Tibial artery (tissue), 4 donors: ENCODE results near the gene ITGA7.

Source experiments
- DNase-seq, 2 donors: peaks; one replicate each; pipeline ENCODE4 v3.0.0-alpha.2; 2019
- H3K27ac ChIP-seq, 2 donors: fragments of 200-600 bp; sonication (generic) in 1 of 2; 1 replicate in 1 of 2; 2 replicates in 1 of 2; pipeline ENCODE4 v1.5.1; 2018 to 2019; ENCODE audit warnings: mild to moderate bottlenecking in 1 of 2
- H3K27me3 ChIP-seq, 2 donors: fragments of 200-600 bp; sonication (generic) in 1 of 2; one replicate each; pipeline versions ENCODE4 v1.5.1 to v1.6.0; 2016 to 2019
- H3K36me3 ChIP-seq, 3 donors: fragments of 200-600 bp; sonication (generic) in 2 of 3; one replicate each; pipeline ENCODE4 v1.5.1; 2016 to 2019; ENCODE audit warnings: mild to moderate bottlenecking in 2 of 3
- H3K4me1 ChIP-seq, 4 donors: fragments of 200-600 bp; sonication (generic) in 2 of 4; 1 replicate in 3 of 4; 2 replicates in 1 of 4; pipeline ENCODE4 v1.5.1; 2016 to 2019
- H3K4me3 ChIP-seq, 2 donors: fragments of 200-600 bp; sonication (generic) in 1 of 2; 1 replicate in 1 of 2; 2 replicates in 1 of 2; pipeline ENCODE4 v1.5.1; 2018 to 2019; ENCODE audit warnings: mild to moderate bottlenecking in 2 of 2
- H3K9me3 ChIP-seq, 3 donors: fragments of 200-600 bp; sonication (generic) in 1 of 3; one replicate each; pipeline ENCODE4 v1.5.1; 2016 to 2019
- CTCF ChIP-seq, 2 experiments: fragments of 200-600 bp in 1 of 2; fragments of 450-650 bp in 1 of 2; IDR thresholded peaks; one replicate each; pipeline ENCODE4 v1.5.1; 2017 to 2019; ENCODE audit warnings: antibody characterized with exemption in 2 of 2, mild to moderate bottlenecking in 1 of 2, moderate library complexity in 1 of 2
- intact Hi-C: fragments of 100-400 bp; cut with DNase I; formaldehyde crosslinking; loops from one replicate; pipeline ENCODE4 v1.15.0; 2023; ENCODE audit warnings: low total_unique reads

Gene ITGA7

GRCh38 chr12:55715833-55716581, 8.3 kb upstream of the ITGA7 start, which contains the start of gene BLOC1S1:
BLOC1S1 (plus strand) TSS chr12:55716046; CDS start chr12:55716052, 6 bp downstream.
- TF ChIP-seq CTCF (IDR thresholded peaks at IDR 0.05), result peak in 1 of 2 experiments; percentile 17
- H3K27ac ChIP-seq, result peak within 1 kb of the TSS; percentile 96 to 98
- peaks cover under 1 to 92% (median 75%) of the 10 kb centered on the region in 4 donors for H3K4me1 ChIP-seq
- intact Hi-C loops, result no loop called here
- no peaks in the 10 kb centered on the region for H3K36me3 ChIP-seq
- H3K9me3 ChIP-seq, result no peaks in the 10 kb centered on the region
- H3K4me3 ChIP-seq, result peak within 1 kb of the TSS; percentile 62 to 63
- peak; percentile 93 to 97 for DNase-seq
- no peaks in the 10 kb centered on the region for H3K27me3 ChIP-seq

- no peaks in the 10 kb centered on the region for H3K9me3 ChIP-seq
- no peak for DNase-seq
- peak overlapping the region; percentile 96 to 98 for H3K27ac ChIP-seq
- TF ChIP-seq CTCF (IDR thresholded peaks at IDR 0.05), result no peak
- H3K36me3 ChIP-seq, result no peaks in the 10 kb centered on the region
- H3K4me3 ChIP-seq, result peak overlapping the region; percentile 62 to 63
- no peaks in the 10 kb centered on the region for H3K27me3 ChIP-seq
- H3K4me1 ChIP-seq, result peaks cover 0 to 92% (median 70%) of the 10 kb centered on the region in 4 donors
- intact Hi-C loops, result no loop called here
These were observed 7.6 kb upstream of the ITGA7 start for GRCh38 chr12:55715169-55715764.

- intact Hi-C loops, result no loop called here
- DNase-seq, result no peak
- Histone ChIP-seq H3K36me3 (no peaks in the 10 kb centered on the region), H3K27ac (peak overlapping the region; percentile 96 to 98), H3K9me3 (no peaks in the 10 kb centered on the region), H3K27me3 (no peaks in the 10 kb centered on the region), H3K4me3 (no peak overlapping the region), H3K4me1 (peaks cover 0 to 92% (median 66%) of the 10 kb centered on the region in 4 donors)
- TF ChIP-seq CTCF (IDR thresholded peaks at IDR 0.05), result no peak
These were observed 6.0 kb upstream of the ITGA7 start for GRCh38 chr12:55713721-55714120.

GRCh38 chr12:55712700-55713415, 5.2 kb upstream of the ITGA7 start:
- no peaks in the 10 kb centered on the region for H3K36me3 ChIP-seq
- H3K4me1 ChIP-seq, result peaks cover 0 to 92% (median 62%) of the 10 kb centered on the region in 4 donors
- no peaks in the 10 kb centered on the region for H3K9me3 ChIP-seq
- no peak for DNase-seq
- H3K27ac ChIP-seq, result peak overlapping the region; percentile 96 to 98
- intact Hi-C loops, result no loop called here
- no peak for TF ChIP-seq CTCF (IDR thresholded peaks at IDR 0.05)
- H3K27me3 ChIP-seq, result no peaks in the 10 kb centered on the region
- peak overlapping the region; percentile 94 to 96 for H3K4me3 ChIP-seq

GRCh38 chr12:55711786-55712553, 4.3 kb upstream of the ITGA7 start:
- Histone ChIP-seq H3K27ac (peak overlapping the region; percentile 96 to 98), H3K4me1 (peaks cover 0 to 83% (median 53%) of the 10 kb centered on the region in 4 donors), H3K27me3 (no peaks in the 10 kb centered on the region), H3K9me3 (no peaks in the 10 kb centered on the region), H3K36me3 (no peaks in the 10 kb centered on the region), H3K4me3 (peak overlapping the region; percentile 94 to 96)
- no peak for DNase-seq
- intact Hi-C loops, result no loop called here
- TF ChIP-seq CTCF (IDR thresholded peaks at IDR 0.05), result no peak
